Muscle of arm (tissue), 14 donors: ENCODE data around the gene SHLD1. TPM values are rescaled to one million over a fixed set of nuclear protein-coding genes. Genes with fewer than 3 reads are reported as not detected.
"Not testable (repeated sequence)": the region's sequence is repeated elsewhere in the genome, so short reads cannot be mapped to it uniquely, and the experiment has no call there.

Experiments used
- DNase-seq: peaks from one replicate; pipeline ENCODE4 v3.0.0-alpha.2; 2013
- long read RNA-seq, 11 donors: transcript quantifications; one replicate each; lab custom pipeline, GENCODE V29; 2026
- polyA plus RNA-seq, 12 donors: library from polyadenylated mRNA; unstranded; fragments of 120-200 nt; gene quantifications; one replicate each; pipeline ENCODE4 v1.2.1, GENCODE V29; 2013; ENCODE audit not compliant: insufficient read length in 12 of 12

Gene SHLD1, protein sequence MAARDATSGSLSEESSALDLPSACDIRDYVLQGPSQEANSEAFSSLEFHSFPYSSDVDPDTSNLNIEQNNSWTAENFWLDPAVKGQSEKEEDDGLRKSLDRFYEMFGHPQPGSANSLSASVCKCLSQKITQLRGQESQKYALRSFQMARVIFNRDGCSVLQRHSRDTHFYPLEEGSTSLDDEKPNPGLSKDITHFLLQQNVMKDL
- 10 to 100 TPM in 1 of 12 donors, 1 to 10 TPM in 10, not detected in 1; 3.2 to 21.2 (median 7.0) TPM for polyA plus RNA-seq
- long read RNA-seq, donor 1, transcript SHLD1-201 (3 exons, 1,154 nt), result major isoform, 10 of 10 reads
- long read RNA-seq, donor 1, partial matches to known transcripts, result 0 of 10 reads
- long read RNA-seq, donor 1, other reads (novel, unspliced or antisense), result 0 of 10 reads
- long read RNA-seq, donor 2, transcript SHLD1-201 (3 exons, 1,154 nt), result major isoform, 5 of 5 reads
- long read RNA-seq, donor 2, partial matches to known transcripts, result 0 of 5 reads
- long read RNA-seq, donor 2, other reads (novel, unspliced or antisense), result 0 of 5 reads
- long read RNA-seq, donor 3, partial matches to known transcripts, result 0 of 4 reads
- long read RNA-seq, donor 3, other reads (novel, unspliced or antisense), result 0 of 4 reads
- long read RNA-seq, donor 4, partial matches to known transcripts, result 0 of 1 reads
- long read RNA-seq, donor 4, other reads (novel, unspliced or antisense), result 0 of 1 reads
- long read RNA-seq, donor 5, partial matches to known transcripts, result 0 of 6 reads
- long read RNA-seq, donor 5, other reads (novel, unspliced or antisense), result 0 of 6 reads
- long read RNA-seq, donor 6, partial matches to known transcripts, result 0 of 1 reads
- long read RNA-seq, donor 6, other reads (novel, unspliced or antisense), result 0 of 1 reads
- long read RNA-seq, donor 7, partial matches to known transcripts, result 0 of 3 reads
- long read RNA-seq, donor 7, other reads (novel, unspliced or antisense), result 0 of 3 reads
- long read RNA-seq, donor 8, partial matches to known transcripts, result 0 of 3 reads
- long read RNA-seq, donor 8, other reads (novel, unspliced or antisense), result 0 of 3 reads
- long read RNA-seq, donor 9, transcript SHLD1-201 (3 exons, 1,154 nt), result major isoform, 6 of 7 reads
- long read RNA-seq, donor 9, partial matches to known transcripts, result 0 of 7 reads
- long read RNA-seq, donor 9, other reads (novel, unspliced or antisense), result 0 of 7 reads
- long read RNA-seq, donor 10, partial matches to known transcripts, result 0 of 4 reads
- long read RNA-seq, donor 10, other reads (novel, unspliced or antisense), result 0 of 4 reads
- long read RNA-seq, donor 11, partial matches to known transcripts, result 0 of 2 reads
- long read RNA-seq, donor 11, other reads (novel, unspliced or antisense), result 0 of 2 reads

DNA sequence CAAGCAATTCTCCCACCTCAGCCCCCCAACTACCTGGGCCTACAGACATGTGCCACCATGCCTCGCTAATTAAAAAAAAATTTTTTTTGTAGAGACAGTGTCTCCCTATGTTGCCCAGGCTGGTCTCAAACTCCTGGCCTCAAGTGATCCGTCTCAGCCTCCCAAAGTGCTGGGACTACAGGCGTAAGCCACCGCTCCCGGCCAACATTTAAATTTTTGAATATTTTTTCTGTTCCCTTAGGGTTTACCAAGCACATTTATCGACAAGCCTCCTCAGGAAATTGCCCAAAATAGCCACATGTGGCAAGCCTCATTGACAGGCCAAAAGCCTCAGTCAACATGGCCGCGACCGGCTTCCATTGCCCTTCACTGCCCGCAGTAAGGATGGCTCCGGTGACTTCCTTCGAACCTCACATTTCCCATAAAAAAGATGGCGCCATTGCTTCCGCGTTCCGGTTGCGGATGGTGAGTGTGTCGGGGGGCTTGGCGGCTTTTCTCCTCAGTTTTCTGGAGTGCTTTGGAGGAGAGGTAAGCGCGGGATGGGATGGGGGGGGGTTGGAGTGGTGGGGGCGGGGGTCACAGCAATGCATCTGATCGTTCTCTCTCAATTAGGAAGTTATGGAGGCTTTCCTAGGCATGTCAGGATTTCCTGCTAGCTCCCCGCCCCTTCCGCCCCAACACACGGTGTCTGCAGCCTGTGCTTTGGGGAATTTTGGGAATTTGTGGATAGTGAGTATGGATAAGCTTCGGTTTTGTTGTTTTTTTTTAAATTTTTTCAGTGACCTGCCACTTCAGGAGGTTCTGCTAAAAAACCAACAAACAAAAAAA lies at the start of gene SHLD1:
Gene SHLD1 (plus strand): TSS at position 450 of the 828 bp plus-strand sequence. CDS start 22,465 bp downstream, outside the sequence.
- peak; percentile 90 for DNase-seq

GRCh38 chr20:5702339-5702738 lies 47.9 kb upstream of the SHLD1 start:
- not testable (repeated sequence) for DNase-seq

- peak; percentile 37 for DNase-seq
These were observed 46.5 kb upstream of the SHLD1 start for GRCh38 chr20:5703681-5704101.

DNA sequence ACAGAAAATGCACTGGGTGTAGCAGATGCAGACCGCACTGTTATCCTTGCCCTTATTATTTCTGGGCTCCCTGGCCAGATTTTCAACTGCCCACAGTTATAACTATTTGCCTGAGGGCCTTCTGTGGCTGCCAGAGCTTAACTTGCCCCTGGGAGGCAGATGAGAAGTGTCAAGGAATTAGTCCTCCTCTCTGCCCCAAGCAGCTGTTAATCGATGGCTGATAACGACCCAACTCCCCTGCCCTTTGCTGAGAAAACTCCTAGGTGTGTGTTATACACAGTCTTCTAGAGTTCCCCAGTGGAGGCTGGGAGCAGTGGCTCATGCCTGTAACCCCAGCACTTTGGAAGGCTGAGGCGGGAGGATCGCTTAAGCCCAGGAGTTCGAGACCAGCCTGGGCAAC lies 44.4 kb upstream of the SHLD1 start:
- no peak for DNase-seq

- DNase-seq, result no peak
These were observed 43.4 kb upstream of the SHLD1 start for GRCh38 chr20:5706797-5707196.

GRCh38 chr20:5710551-5710950 lies 39.6 kb upstream of the SHLD1 start:
- no peak for DNase-seq

DNA sequence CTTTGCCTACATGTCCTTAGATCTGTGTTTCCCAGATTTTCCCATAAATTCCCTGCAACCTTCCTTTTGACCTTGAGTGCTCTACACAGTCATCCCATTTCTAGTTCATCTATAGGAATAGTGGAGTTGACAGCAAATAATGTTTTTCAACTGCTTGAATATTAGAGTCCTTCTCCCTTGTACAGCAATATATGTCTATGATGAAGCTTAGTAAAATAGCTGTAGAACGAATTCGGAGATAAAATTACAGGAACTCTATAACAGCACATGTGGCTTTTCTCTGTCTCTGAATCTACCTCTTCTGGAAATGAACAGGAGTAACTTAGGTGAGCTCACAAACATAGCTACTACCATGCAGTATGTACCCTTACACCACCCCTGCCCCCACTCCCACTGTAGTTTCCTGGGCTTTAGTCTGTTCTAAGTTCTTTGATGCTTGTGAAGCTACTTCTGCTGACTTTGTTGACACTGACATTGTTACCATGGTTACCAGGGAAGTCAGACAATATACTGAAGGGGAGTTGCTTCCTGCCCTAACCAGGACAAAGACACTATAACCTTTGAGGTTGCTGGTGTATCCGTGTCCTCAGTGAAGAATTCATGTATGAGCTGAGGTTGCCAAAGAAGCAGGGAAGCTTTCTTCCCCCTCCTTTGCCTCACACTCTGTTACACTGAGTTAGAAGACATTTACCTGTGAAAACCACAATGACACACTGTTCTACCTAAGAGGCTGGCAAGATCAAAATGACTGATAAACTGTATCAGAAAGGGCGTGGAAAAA lies 35.8 kb upstream of the SHLD1 start:
- DNase-seq, result peak; percentile 23

DNA sequence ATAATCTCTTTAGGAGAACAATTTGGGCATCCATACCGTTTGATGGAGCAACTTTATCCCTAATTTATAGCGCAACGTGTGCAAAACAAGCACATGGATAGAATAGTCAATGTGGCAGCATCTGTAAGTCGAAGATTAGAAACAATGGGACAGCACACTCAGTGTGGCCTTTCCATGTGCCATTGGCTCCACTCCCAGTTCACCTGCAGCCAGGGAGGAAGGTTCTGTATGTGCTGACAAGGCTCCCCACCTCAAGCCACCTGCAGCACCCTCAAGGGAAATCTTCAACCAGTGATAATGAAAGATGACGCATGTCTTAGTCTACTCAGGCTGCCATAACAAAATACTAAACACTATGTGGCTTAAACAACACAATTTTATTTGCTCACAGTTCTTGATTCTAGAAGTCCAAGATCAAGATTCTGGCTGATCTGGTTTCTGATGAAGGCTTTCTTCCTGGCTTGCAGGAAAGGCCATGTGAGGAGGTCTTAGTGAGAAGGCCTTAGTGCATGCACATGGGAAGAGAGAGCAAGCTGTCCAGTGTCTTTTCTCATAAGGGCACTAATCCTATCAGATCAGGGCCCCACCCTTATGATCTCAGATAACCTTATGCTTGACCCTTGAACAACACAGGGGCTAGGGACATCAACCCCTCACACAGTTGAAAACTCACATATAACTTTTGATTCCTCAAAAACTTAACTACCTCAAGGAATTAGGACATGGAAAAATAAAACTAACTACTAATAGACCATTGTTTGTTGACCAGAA lies 34.9 kb upstream of the SHLD1 start:
- DNase-seq, result no peak

GRCh38 chr20:5716953-5717352 lies 33.2 kb upstream of the SHLD1 start:
- no peak for DNase-seq

GRCh38 chr20:5718896-5719595 lies 31.2 kb upstream of the SHLD1 start:
- no peak for DNase-seq

DNA sequence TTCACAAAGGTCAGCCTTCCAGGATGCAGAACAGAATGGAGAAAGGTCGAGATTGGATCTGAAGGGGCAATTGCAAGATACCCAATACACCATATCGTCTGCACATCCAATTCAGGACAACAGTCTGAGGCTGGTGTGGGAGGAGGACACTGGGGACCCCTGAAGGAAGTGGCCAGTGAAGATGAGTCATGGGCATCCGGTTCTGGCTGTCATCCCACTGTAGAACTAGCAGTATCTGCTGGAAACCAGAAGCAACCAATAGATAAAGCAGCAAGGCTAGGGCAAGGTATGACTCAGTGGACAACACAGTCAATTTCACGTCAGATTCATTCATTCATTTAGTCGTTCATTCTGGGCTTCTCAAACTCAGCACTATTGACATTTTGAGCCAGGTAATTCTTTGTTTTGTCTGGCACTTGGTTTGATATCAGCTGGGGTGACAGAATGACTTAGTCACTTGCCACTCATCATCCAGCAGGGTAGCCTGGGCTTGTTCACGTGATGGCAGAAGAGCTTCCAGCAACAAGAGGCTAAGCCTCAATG lies 30.3 kb upstream of the SHLD1 start:
- no peak for DNase-seq

- no peak for DNase-seq
These were observed 29.5 kb upstream of the SHLD1 start for GRCh38 chr20:5720696-5721095.

GRCh38 chr20:5721356-5721755 lies 28.8 kb upstream of the SHLD1 start:
- not testable (repeated sequence) for DNase-seq

DNA sequence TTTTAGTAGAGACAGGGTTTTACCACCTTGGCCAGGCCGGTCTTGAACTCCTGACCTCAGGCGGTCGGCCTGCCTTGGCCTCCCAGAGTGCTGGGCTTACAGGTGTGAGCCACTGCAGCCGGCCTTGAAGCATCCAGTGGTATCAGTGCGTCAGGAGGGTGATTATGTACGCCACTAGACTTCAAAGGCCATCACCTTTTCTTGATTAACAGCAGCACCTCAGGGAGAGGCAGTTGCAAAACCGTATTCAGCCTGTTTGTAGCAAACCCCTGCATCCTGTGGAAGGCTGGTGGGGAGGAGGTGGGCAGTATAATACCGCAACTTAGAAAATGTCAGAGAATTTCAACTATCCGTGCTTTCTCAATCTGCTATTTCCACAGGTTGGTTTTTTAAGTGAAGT lies 27.3 kb upstream of the SHLD1 start:
- DNase-seq, result no peak

DNA sequence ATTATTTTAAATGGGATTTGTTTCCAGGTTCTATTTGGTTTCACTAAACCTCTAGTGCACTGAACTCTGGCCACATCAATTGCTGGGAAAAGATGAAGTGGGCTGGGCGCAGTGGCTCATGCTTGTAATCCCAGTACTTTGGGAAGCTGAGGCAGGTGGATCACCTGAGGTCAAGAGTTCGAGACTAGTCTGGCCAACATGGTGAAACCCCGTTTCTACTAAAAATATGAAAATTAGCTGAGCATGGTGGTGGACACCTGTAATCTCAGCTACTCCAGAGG lies 25.1 kb upstream of the SHLD1 start:
- not testable (repeated sequence) for DNase-seq

- DNase-seq, result no peak
These were observed 23.1 kb upstream of the SHLD1 start for GRCh38 chr20:5727018-5727515.

- no peak for DNase-seq
These were observed 20.9 kb upstream of the SHLD1 start for GRCh38 chr20:5729348-5729747.

- no peak for DNase-seq
These were observed 20.1 kb upstream of the SHLD1 start for GRCh38 chr20:5730131-5730530.
